ENCODE results near the gene B3GLCT. TPM values are rescaled to one million over a fixed set of nuclear protein-coding genes. Genes with fewer than 3 reads are reported as not detected.

The B3GLCT gene
- total and polyA plus RNA-seq, 2 of the 13 experiments (the other 11 are each of a cell fraction or from before 2014, with no cell fraction given), result 2.0 to 7.1 TPM

- TF ChIP-seq KIAA2018 (CRISPR knock-in tag; IDR thresholded peaks at IDR 0.05; ENCODE audit: borderline replicate concordance), result no peak
- no peak for TF ChIP-seq HINFP (CRISPR knock-in tag; IDR thresholded peaks at IDR 0.05; ENCODE audit: low read depth)
- TF ChIP-seq MAX (IDR thresholded peaks at IDR 0.05), result 0 out of 2 replicates have a peak, but pooled peaks have one; percentile 12
- no peak for TF ChIP-seq ZNF12 (CRISPR knock-in tag; IDR thresholded peaks at IDR 0.05)
- TF ChIP-seq SIN3A (IDR thresholded peaks at IDR 0.05; ENCODE audit: borderline replicate concordance, low read depth, low read length), result peak; percentile 24; the same call in 1 of the 2 replicates
- peak; percentile 42; the same call in 1 of the 2 replicates for TF ChIP-seq THAP11 (CRISPR knock-in tag; IDR thresholded peaks at IDR 0.05)
- 0 out of 2 replicates have a peak, but pooled peaks have one; percentile 39 for TF ChIP-seq ZNF770 (CRISPR knock-in tag; IDR thresholded peaks at IDR 0.05)
- 0 out of 2 replicates have a peak, but pooled peaks have one; percentile 30 for TF ChIP-seq ZBTB26 (CRISPR knock-in tag; IDR thresholded peaks at IDR 0.05; ENCODE audit: borderline replicate concordance)
- TF ChIP-seq ELF1 (CRISPR knock-in tag; IDR thresholded peaks at IDR 0.05), result peak; percentile 64
- peak; percentile 62; the same call in 1 of the 2 replicates for TF ChIP-seq KMT2A (CRISPR knock-in tag; IDR thresholded peaks at IDR 0.05)
- no peak for TF ChIP-seq SKIL (CRISPR knock-in tag; IDR thresholded peaks at IDR 0.05; ENCODE audit: borderline replicate concordance)
- 0 out of 2 replicates have a peak, but pooled peaks have one; percentile 30 for TF ChIP-seq YEATS4 (CRISPR knock-in tag; IDR thresholded peaks at IDR 0.05; ENCODE audit: borderline replicate concordance)
Observed at GRCh38 chr13:31160857-31161556, 38.8 kb upstream of the B3GLCT start (continued).
